NCI-H510A treated with DMSO at 0.1 percent for 48 hours (cell line): Measurements from ENCODE around the gene ADSS1.
"Not testable (repeated sequence)": the region's sequence is repeated elsewhere in the genome, so short reads cannot be mapped to it uniquely, and the experiment has no call there.

Source experiments
- DNase-seq: peaks from one replicate; lab custom pipeline; 2025; lab: John Stamatoyannopoulos, UW

ADSS1 gene

DNA sequence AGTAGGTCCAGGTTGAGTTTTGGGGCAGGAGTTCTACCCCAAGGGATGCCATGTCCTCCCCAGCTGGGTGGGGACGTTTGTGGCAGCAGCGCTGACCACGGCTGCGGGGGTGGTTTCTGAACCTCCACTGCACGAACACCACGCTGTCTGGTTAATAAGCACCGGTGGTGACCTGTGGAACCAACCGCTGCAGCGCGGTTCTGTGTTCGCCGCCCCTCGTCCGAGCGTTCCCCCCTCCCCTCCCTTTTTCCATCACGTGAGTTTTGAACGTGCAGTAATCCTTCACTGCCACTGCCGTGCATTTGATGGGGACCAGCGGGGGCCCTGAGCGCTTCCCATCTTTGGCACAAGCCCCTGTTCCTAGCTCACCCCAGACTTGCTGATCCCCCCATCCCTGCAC, 6.4 kb upstream of the ADSS1 start:
- DNase-seq, result no peak

DNA sequence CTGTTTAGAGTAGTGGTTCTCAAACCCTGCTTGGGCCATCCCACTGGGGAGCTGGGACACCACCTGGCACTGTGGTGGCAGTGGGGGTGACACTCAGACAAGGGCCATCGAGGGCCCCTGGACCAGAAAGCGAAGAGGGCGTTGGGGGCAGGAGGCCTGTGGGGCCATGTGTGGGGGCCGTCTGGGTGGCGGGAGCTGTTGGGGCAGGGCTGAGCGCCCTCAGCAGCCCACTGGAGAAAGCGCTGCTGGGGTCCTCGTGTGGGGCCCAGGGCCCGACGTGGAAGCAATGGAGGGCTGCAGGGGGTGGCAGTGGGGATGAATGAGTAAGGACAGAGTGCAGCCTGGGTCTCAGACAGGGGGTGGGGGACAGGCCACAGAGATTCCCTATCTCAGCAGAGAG, 5.9 kb upstream of the ADSS1 start:
- DNase-seq, result no peak

DNA sequence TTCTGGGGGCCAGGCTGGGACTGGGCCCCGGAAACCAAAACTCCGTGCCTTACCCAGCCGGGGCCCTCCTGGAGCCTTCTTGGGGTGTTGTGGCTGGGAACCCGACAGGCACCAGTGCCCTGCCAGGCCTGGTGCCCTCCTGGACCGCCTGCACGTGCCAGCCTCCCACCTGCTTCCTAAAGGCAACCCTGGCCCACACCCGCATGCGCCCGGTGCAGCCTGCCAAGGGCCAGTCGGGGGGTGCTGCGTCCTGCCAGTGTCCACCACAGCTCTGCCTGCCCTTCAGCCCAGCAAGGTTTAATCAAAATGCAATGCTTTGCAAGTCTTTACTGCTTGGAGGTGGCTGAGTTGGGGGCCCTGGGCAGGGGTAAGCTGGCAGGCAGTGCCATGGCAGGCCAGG, 5.2 kb upstream of the ADSS1 start:
- no peak for DNase-seq

DNA sequence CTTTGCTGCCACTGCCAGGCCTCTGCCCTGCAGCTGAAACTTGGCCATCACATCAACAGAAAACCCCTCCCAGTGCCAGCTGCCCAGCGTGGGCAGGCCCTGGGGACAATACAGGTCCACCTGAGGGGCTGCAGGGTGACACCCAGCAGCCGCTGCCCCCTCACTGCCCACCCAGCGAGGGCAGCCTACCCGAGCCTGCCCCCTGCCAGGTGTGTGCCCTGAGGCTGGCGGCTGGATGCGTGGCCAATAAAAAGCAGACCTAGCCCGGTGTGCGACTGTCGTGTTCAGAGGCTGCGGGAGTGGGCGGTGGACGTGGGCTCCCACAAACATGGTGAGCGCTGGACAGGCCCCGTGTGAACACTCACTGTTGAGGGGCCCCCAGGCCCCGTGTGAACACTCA, 4.7 kb upstream of the ADSS1 start:
- DNase-seq, result no peak

DNA sequence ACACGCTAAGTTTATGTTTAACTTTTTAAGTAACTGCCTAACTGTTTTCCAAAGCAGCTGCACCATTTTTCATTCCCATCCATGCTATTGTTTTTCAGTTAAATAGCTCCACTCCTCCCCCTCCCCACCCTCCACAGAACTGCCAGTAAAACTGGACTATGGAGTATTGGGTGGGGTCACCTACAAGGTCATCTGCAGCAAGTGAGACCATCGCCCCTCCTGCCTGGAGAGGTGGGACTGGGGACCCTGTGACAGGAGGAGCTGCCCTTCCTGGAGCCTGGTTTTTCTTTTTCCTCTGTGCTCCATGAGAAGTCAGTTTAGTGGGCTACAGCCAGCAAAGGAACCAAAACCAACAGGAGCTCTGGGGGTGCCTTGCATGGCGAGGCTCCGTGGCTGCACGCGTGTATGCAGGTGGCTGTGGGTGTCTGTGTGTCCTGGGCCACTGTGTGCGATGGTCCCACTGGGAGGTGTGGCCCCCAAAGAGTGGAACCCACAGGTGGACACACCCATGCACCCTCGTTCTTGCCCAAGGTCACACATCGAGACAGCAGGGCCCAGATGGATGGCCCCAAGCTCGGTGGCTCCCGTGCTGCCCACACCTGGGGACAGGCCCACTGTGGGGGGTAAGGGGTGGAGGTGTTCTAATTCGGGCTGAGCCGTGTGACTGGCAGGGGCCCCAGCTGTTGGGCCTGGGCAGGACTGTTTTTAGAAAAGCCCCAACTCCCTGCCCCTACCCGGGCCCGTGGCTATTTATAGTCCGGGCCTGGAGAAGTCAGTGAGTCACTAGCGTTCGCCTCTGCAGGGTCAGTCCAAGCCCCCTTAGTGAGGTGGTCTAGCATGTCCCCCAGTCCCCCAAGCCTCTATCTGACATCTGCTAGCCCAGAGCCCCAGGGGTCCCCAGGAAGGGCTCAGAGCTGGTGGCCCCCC, 2.3 kb upstream of the ADSS1 start:
- no peak for DNase-seq

DNA sequence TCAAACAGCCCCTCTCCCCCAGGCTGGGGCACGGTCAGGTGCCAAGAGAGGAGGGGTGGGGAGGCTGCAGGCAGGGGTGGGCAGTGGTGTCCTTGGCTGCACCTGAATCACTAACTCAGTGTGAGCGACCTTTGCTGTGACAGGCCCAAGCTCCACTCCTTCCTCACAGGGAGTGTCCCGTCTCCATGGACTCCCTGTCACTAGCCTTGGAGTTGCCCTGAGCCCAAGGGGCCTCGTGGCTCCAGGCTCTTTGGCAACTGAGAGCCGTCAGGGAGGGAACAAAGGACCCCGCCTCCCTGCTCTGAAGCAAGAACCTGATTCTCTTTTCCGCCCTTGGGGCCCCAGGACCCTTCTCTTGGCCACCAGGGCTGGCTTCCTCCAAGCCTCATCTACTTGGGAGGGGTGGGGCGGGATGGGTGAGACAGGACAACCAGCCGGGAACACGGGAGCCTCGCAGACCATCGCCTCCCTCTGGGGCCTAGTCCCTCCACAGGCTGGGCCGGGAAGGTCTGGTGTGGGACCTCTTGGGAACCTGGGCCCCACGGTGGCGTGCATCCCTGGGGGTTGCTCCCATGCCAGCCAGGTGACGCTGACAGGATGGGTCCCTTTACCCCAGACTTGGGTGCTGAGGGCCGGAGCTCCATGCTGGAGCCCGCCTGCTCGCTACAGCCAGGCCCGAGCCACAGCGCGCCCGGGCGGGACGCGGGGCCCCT, 935 bp upstream of the ADSS1 start:
- no peak for DNase-seq

DNA sequence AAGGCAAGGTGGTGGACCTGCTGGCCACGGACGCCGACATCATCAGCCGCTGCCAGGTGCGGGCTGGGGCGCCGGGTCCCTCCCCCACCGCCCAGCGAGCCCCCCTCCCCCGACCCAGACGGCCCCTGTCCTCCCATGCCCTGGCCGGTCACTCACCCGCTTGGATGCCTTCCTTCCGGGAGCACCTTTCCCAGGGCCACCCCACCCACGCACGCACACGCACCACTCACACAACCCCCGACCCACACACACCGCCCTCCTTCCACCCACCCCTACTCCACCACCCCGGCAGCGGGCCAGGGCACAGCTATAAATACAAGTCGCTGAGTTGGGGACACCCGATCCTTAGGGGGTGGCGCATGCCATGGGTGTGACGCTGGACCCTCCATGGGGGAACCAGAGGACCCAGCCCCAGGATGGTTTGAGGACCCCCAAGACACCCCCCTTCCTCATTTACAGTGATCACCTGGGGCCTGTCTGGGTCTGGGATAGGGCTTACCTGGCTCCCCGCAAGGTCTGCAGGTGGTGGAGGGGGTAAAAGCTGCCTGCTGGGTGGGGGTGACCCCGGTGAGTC, 465 bp downstream of the ADSS1 start:
- no peak for DNase-seq

DNA sequence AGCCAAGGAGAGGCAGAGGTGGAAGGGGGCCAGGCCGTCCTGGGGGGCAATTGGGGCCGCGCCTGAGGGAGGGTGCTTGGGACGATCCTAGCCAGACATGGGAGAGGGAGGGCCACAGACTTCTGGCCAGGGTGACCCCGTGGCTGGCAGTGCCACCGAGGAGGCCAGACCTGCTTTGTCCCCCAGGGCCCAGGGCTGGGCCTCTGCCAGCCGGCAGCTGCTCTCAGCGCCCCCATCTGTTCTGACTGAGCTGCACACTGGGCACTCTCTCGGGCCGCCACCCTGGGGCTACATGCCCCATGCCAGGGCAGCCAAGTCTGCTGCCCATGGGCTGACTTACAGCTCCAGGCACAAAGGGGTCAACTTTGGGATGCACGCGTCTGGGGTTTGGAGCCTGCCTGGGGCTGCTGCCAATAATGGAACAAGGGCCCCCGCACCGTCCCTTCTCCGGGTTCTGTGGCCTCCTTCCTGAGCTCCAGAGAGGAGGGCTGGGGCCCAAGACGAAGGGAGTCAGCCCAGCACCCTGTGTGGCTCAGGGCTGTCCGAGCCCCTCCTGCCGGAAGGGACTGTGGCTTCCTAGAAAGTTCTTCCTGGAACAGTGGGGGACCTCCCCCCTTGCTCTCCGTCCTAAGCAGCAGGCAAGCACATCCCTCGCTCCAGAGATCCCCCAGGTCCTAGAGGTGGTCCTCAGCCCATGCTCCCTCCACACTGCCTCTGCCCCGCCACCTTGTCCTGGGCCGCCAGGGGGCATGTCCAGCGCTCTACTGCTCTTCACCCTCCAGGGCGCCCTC, 1.1 kb downstream of the ADSS1 start:
- no peak for DNase-seq

DNA sequence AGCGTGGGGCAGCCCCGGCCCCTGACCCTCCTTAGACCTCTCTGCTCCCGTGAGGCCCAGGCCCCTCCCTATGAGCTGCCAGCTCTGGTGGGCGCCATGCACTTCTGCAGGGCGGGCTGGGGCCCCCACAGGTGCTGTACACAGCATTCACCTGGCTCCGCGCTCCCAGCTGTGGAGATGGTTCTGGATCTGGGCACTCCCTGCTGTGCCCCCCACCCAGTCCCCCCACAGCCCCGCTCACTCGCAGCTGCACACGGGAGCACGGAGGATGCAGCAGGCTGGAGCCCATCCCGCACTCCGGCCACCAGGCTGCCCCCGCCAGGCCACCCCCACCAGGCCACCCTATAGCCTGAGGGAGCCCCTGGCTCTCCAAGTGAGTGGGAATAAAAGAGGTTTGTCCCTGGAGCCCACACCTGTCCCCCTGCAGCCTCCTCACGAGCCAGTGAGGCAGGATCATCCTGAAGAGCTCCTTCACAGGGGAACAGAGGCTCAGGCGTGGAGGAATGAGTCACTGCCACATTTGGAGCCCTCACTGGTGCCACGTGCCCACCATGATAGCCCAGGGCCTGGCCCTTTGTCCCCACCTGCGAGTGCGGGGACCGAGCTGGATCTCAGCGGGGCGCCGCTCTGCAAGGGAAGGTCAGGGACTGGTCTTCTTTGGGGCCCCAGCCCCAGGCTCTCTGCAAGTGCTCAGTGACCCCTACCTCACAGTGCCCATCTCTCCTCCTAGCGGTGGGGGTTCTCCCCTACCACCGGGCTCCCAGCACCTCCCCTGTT, 1.9 kb downstream of the ADSS1 start:
- no peak for DNase-seq

DNA sequence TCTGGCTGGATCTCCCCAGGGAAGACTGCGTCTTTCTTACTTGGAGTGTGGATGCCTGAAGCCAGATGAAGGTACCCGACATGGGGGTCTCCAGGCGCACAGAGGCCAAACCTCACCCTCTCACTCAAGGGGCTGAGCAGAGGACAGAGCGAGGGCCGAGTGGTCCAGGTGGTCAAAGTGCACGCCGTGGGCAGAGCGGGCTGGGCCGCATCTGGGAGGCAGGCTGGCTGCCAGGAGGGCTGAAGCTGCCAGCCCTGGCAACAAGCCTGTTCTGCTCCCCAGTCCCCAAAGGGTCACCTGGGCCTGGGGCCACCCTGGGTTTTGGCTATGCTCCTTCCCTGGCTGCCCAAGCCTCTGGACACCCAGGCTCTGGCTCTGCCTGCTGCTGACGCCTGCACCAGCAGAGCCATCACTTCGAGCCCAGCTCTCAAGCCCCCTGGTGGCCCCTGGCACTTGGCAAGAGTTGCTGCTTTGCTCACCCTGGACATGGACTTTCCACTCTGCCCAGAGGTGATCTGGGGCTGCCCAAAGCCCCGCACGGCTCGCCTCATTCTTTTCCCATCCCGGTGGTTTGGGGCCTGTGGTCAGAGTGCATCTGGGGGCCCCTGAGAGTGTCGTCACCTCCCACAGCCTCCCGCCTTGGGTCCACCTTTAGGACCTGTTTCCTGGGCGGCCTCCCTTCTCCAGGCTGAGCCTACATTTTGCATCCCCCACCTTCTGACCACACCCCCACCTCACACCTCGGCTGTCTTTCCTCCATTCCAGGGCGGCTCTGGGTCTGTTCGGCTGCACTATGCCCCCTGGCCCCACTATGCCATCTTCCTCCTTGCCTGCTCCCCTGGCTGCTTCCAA, 2.8 kb downstream of the ADSS1 start:
- DNase-seq, result no peak

DNA sequence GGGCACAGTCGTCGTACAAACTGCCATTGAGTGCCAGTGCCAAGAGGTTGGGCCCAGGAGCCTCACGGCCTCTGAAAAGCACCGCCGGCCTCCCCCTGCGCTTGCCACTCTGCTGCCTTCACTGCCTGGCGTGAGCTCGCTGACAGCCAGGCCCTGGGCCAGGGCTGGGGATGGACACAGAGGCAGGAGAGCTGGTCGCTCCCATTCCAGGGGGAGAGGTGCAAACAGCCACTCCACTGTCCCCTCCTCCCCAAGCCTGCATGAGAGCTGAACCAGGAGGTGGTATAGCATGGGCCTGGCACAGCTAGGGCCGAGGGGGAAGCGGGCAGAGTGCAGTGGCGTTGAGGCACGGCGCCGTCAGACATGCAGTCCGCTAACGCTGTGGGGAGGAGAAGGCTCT, 4.6 kb downstream of the ADSS1 start:
- no peak for DNase-seq

DNA sequence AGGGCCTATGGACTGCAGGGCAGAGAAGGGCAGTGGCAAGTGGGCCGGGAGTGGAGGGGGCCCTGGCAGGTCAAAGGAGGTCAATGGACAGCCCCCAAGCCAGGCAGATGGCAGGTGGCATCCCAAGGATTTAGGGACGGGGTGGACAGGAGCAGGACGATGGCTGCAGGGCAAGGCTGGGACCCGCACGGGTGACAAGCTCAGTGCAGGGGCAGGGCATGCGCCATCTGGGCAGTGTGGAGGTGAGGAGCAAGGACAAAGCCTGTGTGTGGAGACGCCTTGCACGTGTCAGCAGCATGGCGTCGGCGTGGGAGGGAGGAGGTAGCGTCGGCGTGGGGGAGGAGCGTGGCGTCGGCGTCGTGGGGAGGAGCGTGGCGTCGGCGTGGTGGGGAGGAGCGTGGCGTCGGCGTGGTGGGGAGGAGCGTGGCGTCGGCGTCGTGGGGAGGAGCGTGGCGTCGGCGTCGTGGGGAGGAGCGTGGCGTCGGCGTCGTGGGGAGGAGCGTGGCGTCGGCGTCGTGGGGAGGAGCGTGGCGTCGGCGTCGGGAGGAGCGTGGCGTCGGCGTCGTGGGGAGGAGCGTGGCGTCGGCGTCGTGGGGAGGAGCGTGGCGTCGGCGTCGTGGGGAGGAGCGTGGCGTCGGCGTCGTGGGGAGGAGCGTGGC, 5.3 kb downstream of the ADSS1 start:
- DNase-seq, result not testable (repeated sequence)

DNA sequence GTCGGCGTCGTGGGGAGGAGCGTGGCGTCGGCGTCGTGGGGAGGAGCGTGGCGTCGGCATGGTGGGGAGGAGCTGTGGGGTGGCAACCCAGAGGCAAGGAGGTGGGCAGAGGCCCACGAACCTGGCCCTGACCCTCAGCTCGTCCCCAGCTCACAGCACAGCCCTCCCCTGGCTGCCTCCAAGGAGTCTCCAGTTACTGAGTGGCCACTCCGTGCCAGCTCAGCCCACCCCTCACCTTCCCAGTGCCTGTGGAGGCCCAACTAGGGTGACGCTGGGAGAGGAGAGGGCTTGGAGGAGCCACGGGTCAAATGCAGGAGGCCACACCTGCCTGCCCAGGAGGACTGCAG, 5.8 kb downstream of the ADSS1 start:
- no peak for DNase-seq

DNA sequence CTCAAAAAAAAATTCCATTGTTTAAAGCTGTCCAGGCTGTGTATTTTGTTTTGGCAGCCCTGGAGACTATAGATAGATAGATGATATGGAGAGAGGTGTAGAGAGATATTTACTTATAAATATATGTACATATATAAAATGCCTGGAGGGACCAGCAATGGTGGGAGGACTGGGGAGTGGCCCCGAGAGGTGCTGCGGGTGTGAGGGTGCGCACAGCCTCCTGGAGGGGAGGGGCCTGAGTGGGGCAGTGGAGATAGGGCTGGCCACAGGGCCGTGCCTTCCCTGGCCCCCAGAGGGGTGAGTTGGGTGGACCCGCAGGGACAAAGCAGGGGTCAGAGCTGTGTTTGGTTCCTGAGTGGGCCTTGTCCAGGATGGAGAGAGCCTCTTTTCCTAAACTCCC, 6.5 kb downstream of the ADSS1 start:
- no peak for DNase-seq

DNA sequence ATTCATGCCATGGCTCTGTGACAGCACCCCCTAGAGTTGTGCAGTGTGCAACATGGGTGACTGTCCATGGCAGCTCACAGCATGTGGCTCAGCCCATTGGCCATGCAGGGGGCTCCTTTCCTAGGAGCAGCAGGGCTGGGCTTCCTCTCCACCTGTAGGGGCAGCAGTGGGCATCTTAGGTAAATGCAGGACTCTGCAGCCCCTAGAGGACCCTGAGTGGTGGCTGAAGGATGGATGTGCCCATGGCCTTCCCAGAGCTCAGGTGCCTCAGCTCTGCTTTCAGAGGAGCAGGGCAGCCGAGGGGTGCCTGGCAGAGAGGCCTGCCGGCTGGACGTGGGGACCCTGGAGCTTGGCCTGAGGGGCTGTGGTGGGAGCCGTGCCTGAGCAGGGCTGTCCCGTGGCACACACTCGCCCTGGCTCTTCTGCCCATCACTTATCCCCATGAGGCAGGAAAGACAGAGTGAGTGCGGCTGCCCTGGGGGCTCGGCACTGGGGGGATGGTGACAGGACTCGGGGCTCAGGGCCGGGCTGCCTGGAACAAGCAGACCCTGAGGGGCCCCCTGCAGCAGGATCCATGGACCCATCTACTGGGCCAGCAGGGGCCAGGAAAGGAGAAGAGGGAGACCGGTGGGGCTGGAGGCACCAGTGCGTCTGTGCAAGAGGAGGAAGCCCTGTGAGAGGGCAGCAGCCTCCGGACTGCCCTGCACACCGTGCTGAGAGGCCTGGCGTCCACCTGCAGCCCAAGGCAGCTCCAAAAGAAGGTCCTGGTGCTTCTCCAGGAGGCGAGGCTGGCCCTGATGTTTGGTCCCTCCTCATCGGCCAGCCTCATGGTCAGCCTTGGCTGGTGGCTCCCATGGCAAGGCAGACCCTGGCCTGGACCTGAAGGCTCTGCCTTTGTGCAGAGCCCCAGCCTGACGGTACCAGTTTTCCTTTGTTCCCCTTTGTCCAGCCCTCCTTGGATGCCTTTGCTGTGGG, 7.6 kb downstream of the ADSS1 start:
- no peak for DNase-seq

DNA sequence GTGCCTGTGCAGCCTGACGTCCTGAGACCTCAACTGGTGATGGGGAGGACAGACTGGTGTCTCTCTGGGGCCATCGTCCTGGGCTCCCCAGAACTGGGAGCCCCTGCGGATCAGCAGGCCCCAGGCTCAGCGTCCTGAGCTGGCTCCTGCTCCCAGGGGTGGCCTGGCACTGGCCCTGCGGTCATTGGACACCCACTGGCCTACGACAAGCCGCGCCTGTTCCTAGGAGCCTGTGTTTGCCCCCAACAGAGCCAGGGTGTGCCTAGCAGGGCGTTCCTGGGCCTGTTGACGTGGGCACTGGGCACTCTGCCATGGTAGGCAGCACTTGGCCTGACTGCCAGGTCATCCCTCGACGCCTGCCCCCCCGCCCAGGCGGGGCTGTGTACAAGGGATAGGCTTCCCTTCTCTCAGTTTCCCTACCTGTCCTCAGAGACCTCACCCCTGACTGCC, 8.4 kb downstream of the ADSS1 start:
- DNase-seq, result no peak

DNA sequence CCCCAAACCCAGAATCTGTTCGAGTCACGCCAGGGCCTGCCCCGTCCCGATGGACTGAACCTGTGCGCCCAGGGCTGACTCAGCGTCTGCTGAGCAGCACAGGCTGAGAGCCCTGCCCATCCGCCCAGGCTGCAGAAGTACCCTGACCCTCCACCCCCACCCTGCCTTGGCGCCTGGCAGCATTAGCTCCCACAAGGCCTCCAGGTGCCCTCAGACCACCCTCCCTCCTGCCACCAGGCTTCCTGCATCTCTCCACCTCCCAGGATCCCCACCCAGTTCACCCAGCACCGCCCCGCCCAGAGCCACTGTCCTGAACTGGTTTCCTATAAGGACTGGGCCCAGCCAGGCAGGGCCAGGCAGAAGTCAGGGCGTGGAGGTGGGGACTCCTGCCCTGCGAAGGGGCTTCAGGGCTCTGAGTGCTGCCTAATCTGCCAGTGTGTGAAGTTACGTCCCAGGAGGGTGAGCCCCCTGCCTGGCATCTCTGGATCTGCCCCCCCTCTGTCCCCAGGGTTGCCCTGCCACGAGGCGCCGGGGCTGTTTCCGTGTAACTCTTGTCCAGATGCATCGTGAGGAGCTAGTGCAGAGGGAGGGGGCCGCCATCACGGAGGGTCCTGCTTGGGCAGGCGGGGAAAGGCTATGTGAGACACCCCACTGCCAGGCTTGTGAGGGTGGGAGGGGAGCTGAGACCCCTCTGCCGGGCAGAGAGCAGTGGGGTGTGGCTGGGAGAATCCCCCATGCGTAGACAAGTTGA, 9.1 kb downstream of the ADSS1 start:
- no peak for DNase-seq

DNA sequence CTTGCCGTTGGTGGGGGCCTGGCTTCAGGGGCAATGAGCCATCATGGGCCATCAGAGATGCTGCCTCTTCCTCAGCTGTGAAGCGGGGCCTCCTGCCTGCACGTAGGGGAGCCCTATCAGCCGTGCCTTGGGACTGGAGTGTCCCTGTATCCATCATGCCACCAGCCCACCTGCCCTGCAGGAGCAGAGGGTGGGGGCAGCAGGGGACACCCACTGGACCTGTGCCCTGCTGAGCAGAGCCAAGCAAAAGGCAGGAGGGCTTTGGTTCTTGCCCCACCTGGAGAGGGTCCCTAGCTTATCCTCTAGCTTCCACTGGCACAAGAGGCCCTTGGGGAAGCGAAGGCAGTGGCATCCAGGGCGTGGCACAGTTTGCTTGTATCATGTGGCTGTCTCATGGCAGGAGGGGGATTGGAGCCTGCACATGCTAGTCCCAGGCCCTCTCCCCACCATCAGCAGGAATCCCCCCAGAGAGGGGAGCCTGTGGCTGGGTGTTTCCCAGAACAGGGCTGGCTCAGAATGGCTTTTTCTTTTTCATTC, 10.1 kb downstream of the ADSS1 start:
- no peak for DNase-seq
